Gastrocnemius medialis (tissue), 4 donors: Measurements from ENCODE around the gene GPC6.

ENCODE experiments used
- POLR2A ChIP-seq, 2 donors: fragments of 450-650 bp; IDR thresholded peaks; one replicate each; pipeline ENCODE4 v1.6.1; 2017; ENCODE audit warnings: antibody characterized with exemption in 2 of 2, mild to moderate bottlenecking in 2 of 2, moderate library complexity in 2 of 2
- TF ChIP-seq, protein P1 (sequence below), 5 experiments: fragments of 450-650 bp in 3 of 5; fragments of 200-600 bp in 2 of 5; sonication (generic) in 2 of 5; IDR thresholded peaks in 4 of 5; conservative IDR thresholded peaks in 1 of 5; 1 replicate in 4 of 5; 2 replicates in 1 of 5; pipeline ENCODE4 v1.5.1; 2016 to 2019; ENCODE audit warnings: antibody characterized with exemption in 5 of 5, mild to moderate bottlenecking in 3 of 5, moderate library complexity in 3 of 5

DNA sequence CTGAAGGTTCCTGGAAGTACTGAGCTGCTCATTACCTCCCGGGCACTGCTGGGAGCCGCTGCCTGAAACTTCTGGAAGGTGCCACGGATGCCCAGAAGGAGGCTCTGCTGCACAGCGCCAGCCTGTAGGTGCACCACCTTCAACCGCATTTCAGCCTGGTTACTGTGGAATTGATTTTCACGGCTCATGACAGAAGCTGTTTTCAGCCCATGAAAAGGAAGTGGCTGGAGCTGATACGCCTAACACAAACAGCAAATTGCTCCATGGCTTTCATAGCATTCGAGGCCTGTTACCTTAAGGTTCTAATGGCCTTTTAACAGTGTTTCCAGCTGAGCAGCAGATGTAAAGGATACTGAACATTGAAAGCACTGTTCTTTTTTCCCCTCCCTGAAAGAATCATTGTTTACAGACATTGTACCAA is 22.0 kb downstream of the GPC6 start:
- TF ChIP-seq, protein P1, sequence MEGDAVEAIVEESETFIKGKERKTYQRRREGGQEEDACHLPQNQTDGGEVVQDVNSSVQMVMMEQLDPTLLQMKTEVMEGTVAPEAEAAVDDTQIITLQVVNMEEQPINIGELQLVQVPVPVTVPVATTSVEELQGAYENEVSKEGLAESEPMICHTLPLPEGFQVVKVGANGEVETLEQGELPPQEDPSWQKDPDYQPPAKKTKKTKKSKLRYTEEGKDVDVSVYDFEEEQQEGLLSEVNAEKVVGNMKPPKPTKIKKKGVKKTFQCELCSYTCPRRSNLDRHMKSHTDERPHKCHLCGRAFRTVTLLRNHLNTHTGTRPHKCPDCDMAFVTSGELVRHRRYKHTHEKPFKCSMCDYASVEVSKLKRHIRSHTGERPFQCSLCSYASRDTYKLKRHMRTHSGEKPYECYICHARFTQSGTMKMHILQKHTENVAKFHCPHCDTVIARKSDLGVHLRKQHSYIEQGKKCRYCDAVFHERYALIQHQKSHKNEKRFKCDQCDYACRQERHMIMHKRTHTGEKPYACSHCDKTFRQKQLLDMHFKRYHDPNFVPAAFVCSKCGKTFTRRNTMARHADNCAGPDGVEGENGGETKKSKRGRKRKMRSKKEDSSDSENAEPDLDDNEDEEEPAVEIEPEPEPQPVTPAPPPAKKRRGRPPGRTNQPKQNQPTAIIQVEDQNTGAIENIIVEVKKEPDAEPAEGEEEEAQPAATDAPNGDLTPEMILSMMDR (IDR thresholded peaks at IDR 0.05 in 4 of 5, conservative IDR thresholded peaks at IDR 0.05 in 1 of 5) = no peak
- no peak for TF ChIP-seq POLR2A (IDR thresholded peaks at IDR 0.05)
